GM19025 (cell line): Measurements from ENCODE around the gene ATP5F1C.

ENCODE experiments used
- ATAC-seq: cut with Tn5 transposase; IDR thresholded peaks from one replicate; pipeline ENCODE4 v1.9.1; 2021; ENCODE audit warnings: mild to moderate bottlenecking, low read depth, moderate library complexity; ENCODE audit not compliant: unreplicated experiment

ATP5F1C gene

GRCh38 chr10:7834262-7834661, 46.3 kb downstream of the ATP5F1C start:
- ATAC-seq: no peak

GRCh38 chr10:7836571-7836970, 48.6 kb downstream of the ATP5F1C start:
- no peak for ATAC-seq

GRCh38 chr10:7846591-7846990, 58.6 kb downstream of the ATP5F1C start:
- ATAC-seq: no peak

- ATAC-seq: no peak
These were observed 65.4 kb downstream of the ATP5F1C start for GRCh38 chr10:7853226-7853842.

- ATAC-seq: no peak
These were observed 65.9 kb downstream of the ATP5F1C start for GRCh38 chr10:7853890-7854289.

- ATAC-seq: no peak
These were observed 67.2 kb downstream of the ATP5F1C start for GRCh38 chr10:7855205-7855604.

GRCh38 chr10:7856678-7857077, 68.7 kb downstream of the ATP5F1C start:
- ATAC-seq: no peak

DNA sequence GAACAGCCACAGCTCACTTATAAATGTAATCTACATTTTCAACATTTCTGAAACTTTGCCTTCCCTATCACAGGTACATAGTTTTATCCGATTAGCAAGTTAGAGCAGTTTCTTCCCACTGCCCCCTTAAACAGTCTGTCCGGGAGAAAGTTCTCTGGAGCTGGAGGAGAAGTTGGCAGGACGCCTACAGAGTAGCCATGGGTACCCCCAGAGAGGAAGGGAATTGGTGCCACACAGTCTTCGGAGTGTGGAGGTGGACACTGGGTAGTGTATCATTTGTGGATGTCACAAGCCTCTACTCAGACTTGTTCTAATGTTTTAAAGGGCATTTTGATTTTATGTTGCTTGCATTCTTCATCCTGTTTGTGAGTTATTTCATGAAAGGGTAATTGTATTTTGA, 69.3 kb downstream of the ATP5F1C start:
- ATAC-seq: no peak
